ENCODE results near the gene WBP2NL.

The WBP2NL gene

DNA sequence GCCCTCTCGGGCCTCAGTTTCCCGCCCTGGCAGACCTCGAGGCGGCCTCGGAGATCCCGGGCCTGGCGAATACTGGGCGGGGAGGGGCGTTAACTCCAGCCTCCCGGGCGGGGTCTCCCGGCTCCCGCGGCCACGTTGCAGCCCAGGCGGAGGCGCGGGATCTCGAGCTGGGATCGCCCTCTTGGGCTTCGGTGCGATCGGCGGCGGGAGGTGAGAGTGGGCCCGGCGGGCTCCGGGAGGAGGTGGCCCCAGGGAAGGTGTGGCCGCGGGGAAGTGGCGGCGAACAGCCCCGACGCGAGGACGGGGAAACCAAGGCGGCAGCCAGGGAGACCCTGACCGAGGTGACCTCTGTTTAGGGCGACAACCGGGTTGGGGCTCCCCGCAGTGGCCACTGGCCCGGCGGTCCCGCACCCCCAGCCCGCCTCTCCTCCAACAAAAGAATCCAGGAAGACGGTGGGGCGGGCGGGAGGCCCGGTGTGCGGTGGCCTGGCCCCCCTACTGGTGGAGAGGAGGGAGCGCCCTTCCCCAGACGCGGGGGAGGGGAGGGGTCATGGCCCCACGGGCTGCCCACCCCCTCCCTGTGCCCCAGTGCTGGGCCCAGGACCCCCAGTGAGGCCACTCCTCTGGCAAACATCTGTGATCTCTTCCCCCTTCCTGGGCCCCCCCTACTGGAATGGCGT lies 75.7 kb downstream of the WBP2NL start, which contains the start of gene PHETA2:
Gene PHETA2 (plus strand): TSS at position 117 of the 680 bp plus-strand sequence. CDS start 3,046 bp downstream, outside the sequence.
- DNase-seq: peak; percentile 21

DNA sequence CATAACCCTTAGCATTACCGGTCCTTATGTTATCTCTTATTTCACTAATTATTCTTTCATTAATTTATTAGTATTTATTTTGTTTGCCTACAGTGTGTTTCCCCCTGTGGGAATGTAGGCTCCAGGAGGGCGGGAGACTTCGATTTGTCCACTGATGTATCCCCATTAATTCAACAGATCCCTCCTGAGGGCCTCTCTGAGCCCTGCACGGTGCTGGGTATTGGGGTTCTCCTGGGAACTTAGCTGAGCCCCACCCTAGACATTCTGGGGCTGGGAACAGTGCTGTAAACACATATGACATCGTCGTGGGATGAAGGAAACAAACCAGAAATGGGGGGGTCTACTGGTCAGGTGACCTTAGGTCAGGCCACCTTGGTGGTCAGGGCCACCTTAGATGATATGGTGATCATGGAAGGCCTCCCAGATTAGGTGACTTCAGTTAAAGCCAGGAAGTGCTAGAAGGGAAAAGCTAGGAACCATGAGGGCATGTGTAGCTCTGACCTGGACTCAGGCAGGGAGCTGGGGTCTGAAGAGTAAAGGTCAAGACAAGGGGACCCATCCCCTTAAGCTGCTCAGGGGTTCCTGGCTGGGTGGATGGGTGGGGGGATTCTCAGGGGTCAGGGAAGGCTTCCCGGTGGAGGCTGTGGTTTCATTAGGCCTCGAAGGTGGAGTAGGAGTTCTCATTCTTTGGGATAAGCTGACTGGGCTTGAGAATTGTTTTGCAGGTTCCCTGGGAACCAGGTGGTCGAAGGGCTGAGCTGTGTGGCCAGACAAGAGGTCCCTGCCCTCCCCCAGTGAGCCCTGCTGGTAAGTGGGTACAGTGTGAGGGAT lies 76.5 kb downstream of the WBP2NL start:
- DNase-seq: no peak

DNA sequence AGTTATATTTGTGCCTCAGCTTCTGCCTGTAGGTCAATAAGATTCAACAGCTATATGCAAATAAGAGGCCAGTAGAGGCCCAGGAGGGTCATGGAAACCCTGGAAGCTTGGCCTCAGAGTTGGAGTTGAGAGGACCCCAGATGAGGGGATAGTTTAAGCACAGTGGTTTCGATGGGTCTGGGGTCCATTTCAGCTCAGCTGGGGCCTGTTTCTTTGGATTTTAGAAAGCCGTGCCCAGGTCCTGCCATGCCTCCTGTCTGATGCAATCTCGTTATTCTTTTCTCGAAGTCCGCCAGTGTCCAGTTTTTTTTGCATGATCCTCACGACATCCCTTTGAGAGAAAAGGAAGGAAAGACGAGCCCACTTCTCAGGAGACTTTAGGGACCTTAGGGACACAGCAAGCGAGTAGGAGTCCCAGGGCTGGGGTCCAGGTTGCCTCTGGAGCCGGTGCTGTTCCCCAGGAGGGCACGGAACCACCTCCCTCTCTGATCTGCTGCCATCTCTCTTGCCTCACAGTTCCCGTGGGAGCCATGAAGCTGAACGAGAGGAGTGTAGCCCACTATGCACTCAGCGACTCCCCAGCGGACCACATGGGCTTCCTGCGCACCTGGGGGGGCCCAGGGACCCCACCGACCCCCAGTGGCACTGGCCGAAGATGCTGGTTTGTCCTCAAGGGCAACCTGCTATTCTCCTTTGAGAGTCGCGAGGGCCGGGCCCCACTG lies 78.3 kb downstream of the WBP2NL start:
- DNase-seq: no peak

DNA sequence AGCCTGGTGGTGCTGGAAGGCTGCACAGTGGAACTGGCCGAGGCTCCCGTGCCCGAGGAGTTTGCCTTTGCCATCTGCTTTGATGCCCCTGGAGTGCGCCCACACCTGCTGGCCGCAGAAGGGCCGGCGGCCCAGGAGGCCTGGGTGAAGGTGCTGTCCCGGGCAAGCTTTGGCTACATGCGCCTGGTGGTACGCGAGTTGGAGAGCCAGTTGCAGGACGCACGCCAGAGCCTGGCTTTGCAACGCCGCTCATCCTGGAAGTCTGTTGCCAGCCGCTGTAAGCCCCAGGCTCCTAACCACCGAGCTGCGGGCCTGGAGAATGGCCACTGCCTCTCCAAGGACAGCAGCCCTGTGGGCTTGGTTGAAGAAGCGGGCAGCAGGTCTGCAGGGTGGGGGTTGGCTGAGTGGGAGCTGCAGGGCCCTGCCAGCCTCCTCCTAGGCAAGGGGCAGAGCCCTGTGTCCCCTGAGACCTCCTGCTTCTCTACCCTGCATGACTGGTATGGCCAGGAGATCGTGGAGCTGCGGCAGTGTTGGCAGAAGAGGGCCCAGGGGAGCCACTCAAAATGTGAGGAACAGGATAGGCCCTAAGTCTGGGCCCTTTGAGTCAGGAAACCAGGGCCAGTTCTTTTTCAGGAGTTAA lies 79.0 kb downstream of the WBP2NL start:
- DNase-seq: no peak

All from activated CD4-positive, alpha-beta T cell treated with anti-CD3 and anti-CD28 coated beads, Interleukin-2, amount 50 U/mL, for 16 hours (primary cell).